Astrocyte (in vitro differentiated cells and primary cell): Measurements from ENCODE around the gene GIPR.

Experiments used
- EZH2 ChIP-seq: IDR thresholded peaks from 2 replicates; pipeline ENCODE4 v1.6.1; 2012; ENCODE audit warnings: mild to moderate bottlenecking, low read length, inconsistent platforms; ENCODE audit not compliant: insufficient read depth
- TF ChIP-seq, protein P1 (sequence below): IDR thresholded peaks from 2 replicates; pipeline ENCODE4 v1.5.1; 2011; ENCODE audit warnings: low read depth, mild to moderate bottlenecking, inconsistent platforms, low read length, moderate library complexity; ENCODE audit not compliant: insufficient read depth

DNA sequence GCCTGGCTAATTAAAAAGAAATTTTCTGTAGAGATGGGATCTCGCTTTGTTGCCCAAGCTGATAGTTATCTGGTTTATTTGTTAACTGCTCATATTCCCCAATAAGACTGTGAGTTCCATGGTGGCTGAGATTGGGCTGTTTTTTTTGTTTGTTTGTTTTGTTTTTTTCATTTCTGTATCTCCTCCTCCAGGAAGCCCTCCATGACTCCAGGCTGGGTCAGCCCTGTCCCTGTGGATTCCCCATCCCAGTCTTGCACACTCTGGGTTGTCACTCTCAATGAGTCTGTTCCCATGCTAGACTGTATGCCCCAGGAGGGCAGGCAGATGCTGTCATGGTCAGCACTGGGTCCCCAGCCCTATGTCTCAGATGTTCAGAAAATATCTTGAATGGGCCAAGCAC, 31.7 kb upstream of the GIPR start:
- TF ChIP-seq EZH2 = no peak
- TF ChIP-seq, protein P1, sequence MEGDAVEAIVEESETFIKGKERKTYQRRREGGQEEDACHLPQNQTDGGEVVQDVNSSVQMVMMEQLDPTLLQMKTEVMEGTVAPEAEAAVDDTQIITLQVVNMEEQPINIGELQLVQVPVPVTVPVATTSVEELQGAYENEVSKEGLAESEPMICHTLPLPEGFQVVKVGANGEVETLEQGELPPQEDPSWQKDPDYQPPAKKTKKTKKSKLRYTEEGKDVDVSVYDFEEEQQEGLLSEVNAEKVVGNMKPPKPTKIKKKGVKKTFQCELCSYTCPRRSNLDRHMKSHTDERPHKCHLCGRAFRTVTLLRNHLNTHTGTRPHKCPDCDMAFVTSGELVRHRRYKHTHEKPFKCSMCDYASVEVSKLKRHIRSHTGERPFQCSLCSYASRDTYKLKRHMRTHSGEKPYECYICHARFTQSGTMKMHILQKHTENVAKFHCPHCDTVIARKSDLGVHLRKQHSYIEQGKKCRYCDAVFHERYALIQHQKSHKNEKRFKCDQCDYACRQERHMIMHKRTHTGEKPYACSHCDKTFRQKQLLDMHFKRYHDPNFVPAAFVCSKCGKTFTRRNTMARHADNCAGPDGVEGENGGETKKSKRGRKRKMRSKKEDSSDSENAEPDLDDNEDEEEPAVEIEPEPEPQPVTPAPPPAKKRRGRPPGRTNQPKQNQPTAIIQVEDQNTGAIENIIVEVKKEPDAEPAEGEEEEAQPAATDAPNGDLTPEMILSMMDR = no peak
